CD4-positive, alpha-beta T cell treated with Interleukin-10 for 1 hour (primary cell): ENCODE measurements around the gene DIAPH2.

Experiments used
- DNase-seq: peaks from one replicate; pipeline ENCODE4 v3.0.0-alpha.2; 2020

Gene DIAPH2

DNA sequence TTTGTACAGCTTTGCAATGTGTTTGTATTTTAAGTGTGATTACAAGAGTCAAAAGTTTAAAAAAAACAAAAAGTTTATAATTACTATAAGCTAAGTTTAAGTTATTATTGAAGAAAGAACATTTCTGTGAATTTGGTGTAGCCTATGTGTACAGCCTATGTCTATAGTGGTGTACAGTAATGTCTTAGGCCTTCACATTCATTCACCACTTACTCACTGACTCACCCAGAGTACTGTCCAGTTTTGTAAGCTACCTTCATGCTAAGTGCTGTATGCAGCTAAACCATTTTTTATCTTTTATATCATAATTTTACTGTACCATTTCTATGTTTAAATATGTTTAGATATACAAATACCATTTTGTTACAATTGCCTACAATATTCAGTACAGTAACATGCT, 381.3 kb downstream of the DIAPH2 start:
- no peak for DNase-seq

DNA sequence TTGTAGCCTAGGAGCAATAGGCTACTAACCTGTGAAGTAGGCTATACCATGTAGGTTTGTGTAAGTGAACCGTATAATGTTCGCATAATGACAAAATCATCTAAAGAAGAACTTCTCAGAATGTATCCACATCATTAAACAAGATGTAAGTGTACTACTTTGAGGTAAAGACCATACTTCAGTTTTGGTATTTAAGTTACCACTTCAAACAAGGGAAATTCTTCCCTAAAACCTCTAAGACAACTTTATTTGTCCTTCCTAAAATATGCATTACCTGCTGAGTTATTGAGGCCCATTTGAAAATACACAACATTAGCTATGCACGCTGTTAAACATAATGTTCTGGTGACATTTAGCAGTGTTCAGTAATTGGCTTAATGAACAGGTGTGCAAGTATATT, 381.7 kb downstream of the DIAPH2 start:
- DNase-seq = no peak

DNA sequence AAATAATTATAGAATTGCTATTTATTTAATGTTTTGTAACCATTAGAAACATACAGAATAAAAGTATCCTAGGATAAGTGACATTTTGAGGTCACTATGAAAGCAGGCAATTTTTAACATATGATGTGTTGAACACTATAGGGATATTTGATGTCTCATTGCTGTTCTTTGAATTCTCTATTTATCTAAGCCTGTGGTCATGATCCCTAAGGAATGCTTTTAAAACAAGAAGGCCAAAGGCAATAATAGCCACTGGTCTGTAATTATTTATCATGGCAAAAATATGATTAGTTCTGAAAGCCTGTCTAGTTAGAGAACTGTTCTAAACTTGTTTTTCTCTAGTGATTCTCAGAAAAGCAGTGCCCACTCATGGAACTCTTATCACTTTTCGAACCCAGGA, 385.7 kb downstream of the DIAPH2 start:
- DNase-seq = no peak

DNA sequence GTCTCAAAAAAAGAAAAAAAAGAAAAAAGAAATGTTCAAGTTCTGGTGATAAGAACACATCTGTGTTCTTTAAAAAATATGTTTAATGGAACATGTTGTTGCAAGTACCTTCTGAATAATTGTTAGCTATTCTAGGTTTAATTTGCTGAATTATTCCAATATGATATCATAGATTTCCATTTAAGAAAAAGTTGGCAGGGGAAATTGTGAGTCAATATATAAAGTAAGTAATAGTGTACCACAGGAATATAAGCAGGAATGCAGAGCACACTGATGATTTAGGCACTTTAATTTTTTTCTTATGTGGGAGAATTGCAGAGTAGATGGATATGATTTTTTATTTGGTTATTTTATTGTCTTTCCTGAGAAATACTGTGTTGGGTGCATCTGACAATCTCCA, 389.8 kb downstream of the DIAPH2 start:
- DNase-seq = no peak

DNA sequence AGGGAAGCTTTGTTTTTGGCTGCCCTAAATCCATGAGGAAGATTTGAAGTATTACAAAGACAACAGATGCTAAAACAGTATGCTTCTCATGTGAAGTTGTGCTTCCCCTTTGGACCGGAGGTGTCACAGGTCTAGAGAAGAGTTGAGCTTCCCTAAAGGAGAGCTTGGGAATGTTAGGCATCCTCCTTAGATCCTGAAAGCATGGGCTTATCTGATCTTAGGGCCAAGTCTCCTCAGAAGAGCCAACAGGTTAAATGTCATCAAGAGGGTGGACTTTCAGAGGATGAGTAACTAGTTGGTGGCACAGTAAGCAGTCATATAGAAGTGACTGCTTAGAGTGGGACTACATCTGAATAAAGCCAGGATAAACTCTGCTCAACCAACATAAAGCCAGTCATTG, 404.5 kb downstream of the DIAPH2 start:
- DNase-seq = no peak

DNA sequence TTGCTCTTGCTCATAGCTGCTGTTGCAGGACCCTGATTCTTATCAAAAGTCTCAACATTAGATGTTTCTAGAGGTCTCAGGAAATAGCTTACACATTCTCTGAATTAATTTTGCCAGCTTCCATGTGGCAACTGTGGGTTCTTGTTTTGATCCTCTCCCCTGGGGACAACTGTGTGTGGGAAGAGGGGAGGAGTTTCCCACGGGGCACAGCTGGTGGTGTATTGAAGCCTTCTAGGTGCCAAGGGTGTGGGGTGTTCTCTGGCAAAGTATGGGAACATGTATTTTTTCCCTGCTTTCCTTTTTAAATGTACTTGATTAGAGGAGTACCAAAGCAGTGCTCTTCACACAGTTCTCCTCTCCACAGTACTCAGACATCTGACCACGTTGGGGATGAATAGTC, 411.7 kb downstream of the DIAPH2 start:
- DNase-seq = no peak

DNA sequence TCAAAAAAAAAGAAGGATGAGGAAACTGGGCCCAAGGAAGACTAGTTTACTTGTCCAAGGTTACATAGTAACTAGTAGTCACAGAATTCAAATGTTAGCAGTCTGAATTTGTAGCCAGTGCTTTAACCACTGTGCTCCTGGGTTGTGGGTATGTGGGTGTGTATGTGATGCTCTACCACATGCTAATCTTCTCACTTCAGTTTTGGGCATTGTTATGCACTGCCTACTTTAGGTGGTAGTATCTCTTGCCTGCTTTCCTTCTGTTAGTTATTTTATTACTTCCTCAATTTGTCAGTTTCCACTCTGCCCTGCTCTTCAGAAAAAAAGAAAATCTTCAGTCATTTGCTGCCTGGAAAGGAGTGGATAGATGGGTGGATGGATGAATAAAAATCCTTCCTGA, 418.3 kb downstream of the DIAPH2 start:
- DNase-seq = no peak

DNA sequence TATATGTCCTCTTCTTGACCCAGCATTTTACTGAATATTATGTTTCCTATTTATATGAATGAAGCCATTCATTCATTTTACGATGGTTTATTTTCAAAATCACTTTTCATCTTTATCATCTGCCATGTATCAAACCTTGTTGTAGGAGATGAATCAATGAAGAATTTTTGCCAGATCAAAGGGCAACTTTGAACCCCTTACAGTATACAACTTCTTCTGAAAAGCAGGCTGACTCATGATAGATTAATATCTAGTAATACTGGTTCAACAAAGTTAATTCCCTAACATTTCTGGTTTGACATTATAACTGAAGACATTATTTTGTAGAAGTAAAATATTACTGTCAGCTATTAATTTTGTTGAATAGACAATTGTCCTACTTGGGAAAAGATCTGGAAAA, 425.1 kb downstream of the DIAPH2 start:
- DNase-seq = no peak

DNA sequence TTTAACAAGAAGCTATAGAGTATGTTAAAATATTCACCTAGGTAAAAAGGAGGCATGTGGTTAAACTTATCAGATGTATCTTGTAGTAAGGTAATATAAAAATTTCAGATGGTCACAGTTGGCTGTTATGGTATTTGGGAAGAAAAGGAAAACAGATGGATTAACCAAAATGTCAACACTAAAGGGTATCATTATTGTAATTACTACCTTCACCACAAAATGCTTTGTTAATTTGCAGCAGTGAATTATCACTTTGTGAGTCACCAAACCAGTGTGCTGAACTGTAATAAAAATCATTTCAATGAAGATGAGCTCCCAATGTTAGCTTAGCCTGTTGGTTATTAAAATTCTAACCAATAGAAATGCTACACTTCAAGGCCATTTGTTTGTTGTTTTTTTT, 432.9 kb downstream of the DIAPH2 start:
- no peak for DNase-seq

DNA sequence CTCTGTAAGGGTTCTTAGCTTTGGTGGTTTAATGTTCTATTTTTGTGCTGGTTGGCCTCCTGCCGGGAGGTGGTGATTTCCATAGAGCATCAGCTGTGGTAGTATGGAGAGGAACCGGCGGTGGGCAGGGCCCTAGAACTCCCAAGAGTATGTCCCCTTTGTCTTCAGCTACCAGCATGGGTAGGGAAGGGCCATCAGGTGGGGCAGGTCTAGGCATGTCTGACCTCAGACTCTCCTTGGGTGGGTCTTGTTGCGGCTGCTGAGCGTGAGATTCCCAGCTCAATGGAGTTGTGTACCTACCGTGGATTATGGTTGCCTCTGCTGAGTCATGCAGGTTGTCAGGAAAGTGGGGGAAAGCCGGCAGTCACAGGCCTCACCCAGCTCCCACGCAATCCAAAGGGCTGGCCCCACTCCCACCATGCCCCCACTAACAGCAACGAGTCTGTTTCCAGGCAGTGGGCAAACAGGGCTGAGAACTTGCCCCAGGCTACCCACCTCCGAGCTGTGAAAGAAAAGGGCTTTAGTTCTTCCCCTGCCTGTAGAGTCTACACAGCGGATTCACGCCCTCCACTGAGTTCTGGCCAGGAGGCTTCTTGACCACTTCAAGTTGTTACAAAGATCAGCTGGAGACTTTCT, 434.9 kb downstream of the DIAPH2 start:
- DNase-seq = no peak

DNA sequence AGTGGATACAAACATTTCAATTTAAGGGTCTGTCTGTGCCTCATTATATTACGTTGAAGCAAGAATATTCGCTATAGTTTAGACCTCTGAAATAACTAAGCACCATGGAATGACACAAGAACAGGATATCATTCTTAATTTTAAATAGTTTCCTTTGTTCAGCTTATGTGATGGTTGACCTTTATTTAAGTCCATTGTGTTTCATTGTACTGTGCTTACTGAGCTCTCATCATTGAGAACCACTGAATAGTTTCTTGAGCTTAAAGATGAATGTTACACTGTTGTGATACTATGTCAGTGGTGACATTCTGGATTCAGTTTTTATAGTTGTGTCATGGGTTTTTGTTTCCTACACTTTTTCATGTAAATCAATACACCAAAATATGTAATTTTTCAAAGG, 438.4 kb downstream of the DIAPH2 start:
- no peak for DNase-seq

DNA sequence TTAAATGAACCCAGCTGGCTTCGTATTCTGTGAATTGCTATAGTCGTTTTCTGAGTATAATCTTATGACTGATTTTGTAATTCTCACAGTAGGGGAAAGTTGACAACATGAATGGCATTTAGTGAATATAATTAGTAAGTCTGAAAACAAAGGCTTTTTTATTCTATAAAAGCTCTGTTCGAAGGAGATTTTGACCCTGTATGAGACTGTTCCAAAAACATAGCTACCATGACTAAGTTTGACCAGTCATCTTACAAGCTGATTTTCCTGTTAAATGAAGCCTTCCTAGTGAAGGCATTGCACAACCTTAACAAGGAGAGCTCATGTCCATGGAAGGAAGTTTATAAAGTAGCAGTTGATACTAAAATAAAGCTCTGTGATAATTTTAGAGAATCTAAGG, 441.4 kb downstream of the DIAPH2 start:
- DNase-seq = no peak

DNA sequence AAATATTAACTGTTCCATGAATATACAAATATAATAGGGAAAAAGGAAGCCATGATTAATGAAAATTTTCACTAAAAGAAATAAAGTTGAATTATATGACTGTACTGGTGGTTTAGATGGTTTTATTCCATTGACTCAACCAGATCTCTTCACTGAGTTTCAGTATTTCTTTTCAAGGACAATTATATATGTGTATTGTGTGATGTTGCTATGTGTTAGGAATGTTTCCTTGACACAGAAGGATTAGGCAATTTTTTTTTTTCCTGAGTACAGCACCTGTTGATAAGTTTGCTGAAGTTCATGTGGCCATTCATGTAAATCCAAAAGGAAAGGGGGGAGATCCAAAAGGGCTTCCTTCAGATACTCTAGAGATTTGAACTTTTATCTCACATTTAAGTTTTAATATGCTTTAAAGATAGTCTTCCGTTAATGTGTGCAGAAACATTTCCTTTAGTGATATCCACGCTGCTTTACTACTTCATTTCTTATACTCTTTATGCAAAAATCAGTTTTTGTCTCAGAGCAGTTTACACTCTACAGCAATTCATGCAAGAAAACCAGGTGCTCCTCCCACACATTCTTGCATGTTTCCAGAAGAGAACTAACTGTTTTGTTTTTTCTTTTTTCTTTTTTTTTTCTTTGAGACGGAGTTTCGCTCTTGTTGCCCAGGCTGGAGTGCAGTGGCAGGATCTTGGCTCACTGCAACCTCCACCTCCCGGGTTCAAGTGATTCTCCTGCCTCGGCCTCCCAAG, 448.2 kb downstream of the DIAPH2 start:
- no peak for DNase-seq

DNA sequence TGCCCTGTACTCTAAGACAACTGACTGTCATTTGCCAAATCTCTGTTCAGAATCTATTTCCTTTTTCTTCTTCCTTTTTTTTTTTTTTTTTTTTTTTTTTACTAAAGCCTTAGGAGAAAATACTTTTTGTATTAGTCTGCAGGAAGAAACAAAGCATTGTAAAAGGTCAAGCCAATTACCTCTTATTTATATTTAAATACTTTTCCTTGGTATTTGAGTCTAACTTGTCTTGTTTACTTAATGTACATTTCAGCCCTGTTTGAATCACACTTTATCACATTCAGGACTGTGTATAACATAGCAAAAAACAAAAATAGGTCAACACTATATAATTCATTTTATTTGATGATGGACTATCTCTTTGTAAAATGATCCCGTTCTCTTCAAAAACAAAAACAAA, 461.3 kb downstream of the DIAPH2 start:
- DNase-seq = no peak

DNA sequence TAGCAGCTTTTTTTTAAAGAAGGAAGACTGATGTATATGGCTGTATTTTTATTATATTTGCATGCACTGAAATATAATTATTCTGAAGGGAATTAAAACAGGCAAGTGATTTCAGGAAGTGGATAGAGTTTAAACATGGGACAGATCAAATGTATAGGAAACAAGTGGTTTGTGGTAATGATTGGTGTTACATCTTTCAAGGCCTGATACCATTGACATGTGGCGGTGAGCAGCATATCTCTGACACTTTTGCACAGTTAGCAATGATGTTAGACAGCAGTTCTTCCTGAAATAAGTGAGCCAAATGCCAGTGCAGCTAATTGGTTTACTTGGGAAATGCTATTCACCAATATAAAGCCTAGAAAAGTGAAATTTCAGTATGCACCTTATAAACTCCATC, 471.2 kb downstream of the DIAPH2 start:
- no peak for DNase-seq

DNA sequence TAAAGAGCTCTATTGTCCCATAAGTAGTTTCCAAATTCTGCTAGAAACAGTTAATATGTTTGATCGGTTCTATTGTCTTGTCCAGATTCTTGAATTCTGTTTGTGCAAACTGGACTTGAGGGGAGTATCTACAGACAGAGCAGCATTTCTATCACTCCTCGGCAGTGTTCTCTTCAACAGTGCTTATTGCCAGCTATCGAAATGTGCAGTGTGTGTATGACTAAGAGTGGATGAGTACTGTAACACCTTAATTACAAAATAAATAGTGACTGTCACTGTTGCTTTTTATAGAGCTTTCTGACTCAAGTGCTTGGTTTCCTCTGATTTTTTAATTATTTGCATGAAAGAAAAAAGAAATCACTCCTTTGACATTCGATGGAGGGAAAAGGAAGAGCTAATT, 473.6 kb downstream of the DIAPH2 start:
- DNase-seq = no peak

DNA sequence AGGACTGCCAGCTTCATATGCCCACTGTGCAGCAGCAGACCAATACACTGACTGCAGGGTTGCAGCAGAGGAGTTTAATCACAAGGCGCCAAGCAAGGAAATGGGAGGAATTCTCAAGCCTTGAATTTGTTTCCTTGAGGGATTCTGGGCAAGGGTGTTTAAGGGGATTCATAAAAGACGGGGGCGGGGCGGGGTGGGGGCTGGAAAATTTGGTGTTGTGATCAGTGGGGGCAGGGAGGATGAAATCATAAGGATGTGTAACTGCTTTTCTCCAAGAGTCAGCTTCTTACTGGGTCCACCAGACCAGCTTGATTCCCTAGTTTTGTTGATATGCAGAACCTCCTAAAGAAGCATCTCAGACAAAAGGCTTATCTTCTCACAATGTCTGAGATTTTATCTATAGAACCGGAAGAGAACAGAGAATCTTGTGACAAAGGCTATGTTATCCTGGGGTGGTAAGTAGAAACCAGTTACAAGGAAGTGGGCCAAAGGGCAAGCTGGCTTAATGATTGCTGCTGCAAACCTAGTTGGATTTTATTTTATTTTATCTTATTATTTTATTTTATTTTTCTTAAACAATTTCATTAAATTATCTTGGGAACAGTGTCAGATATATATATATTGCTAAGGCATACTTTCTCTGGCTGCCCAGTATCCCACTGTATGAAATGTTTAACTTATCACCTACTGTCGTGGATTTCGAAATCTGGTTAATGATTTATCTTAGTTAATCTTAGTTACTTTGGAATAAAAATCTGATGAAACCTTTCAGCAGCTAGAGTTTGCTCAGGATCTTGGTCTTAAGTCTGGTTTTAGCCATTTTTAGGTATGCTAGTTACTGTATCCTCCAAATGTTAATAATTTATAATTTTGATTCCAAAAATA, 475.5 kb downstream of the DIAPH2 start:
- no peak for DNase-seq

DNA sequence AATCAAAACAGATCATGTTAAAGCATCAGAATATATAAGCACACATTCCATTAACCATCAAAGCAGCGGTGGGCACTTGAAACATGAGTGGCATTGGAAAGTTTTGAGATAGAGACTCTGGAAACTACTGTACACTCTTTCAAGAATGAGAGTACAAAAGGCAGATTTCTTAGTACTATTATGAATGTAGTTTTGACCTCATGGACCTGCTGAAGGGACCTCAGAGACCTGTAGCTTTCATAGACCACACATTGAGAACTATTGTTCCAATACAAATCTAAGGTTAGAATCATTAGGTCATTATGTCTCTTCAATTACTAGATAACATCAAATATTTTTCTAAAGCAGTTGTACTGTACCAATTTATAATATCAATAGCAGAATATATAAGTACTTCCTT, 482.7 kb downstream of the DIAPH2 start:
- DNase-seq = no peak

DNA sequence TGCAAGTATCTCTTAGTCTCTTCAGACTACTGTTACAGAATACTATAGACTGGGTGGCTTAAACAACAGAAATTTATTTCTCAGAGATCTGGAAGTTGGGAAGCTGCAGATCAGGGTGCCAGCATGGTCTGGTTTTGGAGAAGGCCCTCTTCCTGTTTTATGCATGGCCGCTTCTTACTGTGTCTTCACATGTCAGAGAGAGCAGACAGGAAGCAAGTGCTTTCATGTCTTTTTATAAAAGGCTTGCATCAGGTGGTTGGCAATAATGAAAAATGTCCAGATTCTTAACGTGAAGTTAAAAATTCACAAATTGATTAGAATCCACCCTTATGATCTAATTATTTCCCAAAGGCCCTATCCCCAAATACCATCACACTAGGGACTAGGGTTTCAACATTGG, 484.0 kb downstream of the DIAPH2 start:
- no peak for DNase-seq

DNA sequence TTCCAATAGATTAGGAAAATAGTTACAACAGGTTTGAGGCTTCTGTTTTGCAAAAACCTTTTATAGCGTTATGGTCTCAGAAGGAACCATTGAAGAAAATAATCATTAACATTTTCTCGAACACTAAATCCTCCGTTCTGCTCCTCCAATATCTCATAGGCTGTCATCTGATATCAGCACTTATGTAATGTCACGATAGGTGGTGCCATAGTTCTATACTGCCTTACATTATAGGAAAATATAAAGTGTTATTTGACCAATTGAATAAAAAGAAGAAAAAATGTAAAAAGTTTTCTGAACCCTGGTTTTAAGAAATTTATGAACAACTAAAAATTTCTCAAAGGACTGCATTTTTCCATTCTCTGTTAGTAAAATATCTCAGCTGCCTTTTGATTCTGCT, 490.5 kb downstream of the DIAPH2 start:
- no peak for DNase-seq

DNA sequence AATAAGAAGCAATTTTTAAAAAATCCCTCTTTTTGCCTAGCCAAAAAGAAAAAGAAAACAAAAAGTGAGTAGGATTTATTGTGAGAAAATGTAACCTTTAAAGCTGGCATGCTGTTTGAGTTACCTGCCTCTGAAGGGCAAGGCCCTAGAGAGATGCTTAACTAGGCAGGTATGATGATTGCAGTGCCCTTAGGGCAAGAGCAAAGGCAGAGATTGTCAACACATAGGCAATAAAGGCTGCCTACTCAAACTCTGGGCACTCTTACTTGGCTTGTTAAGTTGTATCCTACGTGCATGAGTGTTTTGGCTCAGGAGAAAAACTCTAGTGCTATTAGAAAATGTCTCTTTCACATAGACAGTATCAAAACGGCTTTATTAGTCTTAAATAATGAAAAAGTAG, 505.0 kb downstream of the DIAPH2 start:
- no peak for DNase-seq

DNA sequence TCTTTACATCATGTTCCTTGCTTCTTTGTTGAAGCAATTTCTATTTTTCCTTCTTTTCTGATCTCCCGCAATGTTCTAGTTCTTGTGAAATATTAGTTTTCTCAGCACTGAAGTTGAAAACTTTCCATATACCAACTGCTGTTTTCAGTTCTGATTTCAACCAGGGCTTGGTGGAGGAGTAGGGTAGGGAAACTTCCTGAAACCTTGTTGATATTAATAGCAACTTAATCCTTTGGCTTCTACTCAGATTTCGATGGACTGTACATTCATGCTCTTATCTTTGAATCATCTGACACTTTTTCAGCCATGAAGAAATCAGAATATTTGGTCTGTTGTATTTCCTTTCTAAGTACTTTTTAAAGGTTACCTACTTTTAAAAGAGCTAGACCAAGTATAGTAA, 514.9 kb downstream of the DIAPH2 start:
- DNase-seq = no peak

DNA sequence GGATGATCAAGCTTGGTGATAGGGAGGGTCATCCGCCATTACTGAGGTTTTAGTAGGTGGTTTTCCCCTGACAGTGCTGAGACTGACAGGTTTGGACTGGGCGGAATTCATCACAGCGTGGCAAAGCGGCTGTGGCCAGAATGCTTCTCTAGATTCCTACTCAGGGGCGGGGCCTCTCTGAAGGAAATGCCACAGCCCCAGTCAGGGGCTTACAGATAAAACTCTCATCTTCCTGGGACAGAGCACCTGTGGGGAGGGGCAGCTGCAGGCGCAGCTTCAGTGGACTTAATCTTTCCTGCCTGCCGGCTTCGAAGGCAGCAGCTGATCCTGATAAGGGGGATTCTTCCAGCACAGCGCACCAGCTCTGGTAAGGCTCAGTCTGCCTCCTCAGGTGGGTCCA, 515.8 kb downstream of the DIAPH2 start:
- DNase-seq = no peak

DNA sequence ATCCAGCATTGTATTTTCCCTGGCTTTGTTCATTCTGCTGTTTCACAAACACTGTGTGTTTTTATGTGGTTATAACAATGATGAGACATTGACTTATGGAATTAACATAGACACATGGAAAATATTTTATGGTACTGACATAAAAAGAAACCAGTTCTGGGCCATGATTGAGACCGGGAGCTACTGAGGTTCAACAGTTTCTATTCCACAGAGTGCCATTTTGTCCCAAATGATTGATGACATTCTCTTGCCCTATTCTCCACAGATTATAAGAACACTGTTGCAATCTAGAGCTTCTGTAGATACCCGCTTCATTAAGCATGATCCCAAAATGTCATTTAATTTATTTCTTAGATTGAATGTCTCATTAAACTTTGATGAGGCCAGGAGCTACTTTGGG, 525.9 kb downstream of the DIAPH2 start:
- DNase-seq = no peak
